SU-DHL-6 (cell line): ENCODE data around the gene FAM210A.

Experiments used
- CTCF ChIP-seq: fragments of 200-600 bp; sonication (generic); IDR thresholded peaks from one replicate; pipeline ENCODE4 v1.5.1; 2017; ENCODE audit warnings: antibody characterized with exemption, mild to moderate bottlenecking, low read length, moderate library complexity; ENCODE audit not compliant: insufficient read depth, poor library complexity, severe bottlenecking
- EZH2phosphoT487 ChIP-seq: fragments of 200-600 bp; sonication (generic), shearing (Covaris generic); conservative IDR thresholded peaks from 2 replicates; pipeline ENCODE4 v1.6.1; 2018; ENCODE audit warnings: mild to moderate bottlenecking, antibody characterized with exemption, low read length, moderate library complexity, mixed read lengths

- TF ChIP-seq CTCF, result no peak
- TF ChIP-seq EZH2phosphoT487, result no peak
These were observed 36.5 kb upstream of the FAM210A start for GRCh38 chr18:13762690-13763439.
